ENCODE data around the gene KRT32.

DNA sequence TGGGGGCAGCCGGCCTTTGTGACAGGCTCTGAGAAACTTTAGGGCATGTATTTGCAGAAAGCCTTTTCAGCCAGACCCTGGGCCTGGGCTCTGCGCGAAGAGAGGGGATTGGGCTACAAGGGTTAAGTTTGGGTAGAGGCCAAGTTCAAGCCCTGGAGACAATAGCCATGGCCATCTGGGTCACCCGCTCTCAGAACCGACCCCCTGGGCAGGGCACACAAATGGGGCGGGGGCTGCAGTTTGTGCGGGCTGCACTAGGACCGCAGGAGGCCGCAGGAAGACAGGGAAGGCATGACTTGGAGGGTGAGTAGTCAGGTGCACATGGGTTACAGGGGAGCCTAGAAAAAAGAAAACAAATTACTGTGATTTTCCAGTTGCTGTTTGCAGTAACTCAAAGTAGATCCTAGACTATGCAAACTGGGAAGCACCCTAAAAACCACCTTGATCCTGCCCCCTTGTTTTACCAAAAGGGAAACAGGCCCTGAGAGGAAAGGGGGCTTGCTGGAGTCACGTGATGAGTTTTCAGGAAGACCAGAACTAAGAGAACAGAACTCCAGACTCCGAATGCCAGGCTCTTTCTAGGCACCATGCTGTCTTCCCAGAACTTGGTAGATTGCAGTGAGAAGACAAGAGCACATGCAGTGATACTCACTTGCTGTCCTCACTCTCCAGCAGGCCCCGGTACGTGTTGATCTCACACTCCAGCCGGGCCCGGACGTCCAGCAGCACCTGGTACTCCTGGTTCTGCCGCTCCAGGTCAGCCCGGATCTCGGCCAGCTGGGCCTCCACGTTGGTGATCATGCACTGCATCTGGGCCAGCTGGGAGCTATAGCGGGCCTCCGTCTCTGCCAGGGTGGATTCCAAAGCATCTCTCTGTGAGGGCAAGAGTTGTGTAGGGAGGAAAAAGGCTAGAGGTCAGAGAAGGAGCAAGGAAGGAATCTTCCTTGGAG lies 10.0 kb upstream of the KRT32 start:
- TF ChIP-seq, protein P1, sequence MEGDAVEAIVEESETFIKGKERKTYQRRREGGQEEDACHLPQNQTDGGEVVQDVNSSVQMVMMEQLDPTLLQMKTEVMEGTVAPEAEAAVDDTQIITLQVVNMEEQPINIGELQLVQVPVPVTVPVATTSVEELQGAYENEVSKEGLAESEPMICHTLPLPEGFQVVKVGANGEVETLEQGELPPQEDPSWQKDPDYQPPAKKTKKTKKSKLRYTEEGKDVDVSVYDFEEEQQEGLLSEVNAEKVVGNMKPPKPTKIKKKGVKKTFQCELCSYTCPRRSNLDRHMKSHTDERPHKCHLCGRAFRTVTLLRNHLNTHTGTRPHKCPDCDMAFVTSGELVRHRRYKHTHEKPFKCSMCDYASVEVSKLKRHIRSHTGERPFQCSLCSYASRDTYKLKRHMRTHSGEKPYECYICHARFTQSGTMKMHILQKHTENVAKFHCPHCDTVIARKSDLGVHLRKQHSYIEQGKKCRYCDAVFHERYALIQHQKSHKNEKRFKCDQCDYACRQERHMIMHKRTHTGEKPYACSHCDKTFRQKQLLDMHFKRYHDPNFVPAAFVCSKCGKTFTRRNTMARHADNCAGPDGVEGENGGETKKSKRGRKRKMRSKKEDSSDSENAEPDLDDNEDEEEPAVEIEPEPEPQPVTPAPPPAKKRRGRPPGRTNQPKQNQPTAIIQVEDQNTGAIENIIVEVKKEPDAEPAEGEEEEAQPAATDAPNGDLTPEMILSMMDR (IDR thresholded peaks at IDR 0.05): no peak
- no peak for TF ChIP-seq POLR2AphosphoS5 (IDR thresholded peaks at IDR 0.05)
